Nephron (organoid): ENCODE measurements around the gene C16orf87.
"Not testable (repeated sequence)": the region's sequence is repeated elsewhere in the genome, so short reads cannot be mapped to it uniquely, and the experiment has no call there.

Experiments
- H3K27ac Mint-ChIP-seq, 3 experiments: 2 replicates each; pipeline ENCODE4 v1.8.0; 2020; ENCODE audit warnings: mixed read lengths in 3 of 3, mild to moderate bottlenecking in 2 of 3, moderate library complexity in 1 of 3
- H3K27me3 Mint-ChIP-seq: 2 replicates; pipeline ENCODE4 v1.8.0; 2021; ENCODE audit warnings: low read depth, mild to moderate bottlenecking, moderate library complexity, mixed read lengths
- H3K36me3 Mint-ChIP-seq: 2 replicates; pipeline ENCODE4 v1.8.0; 2020; ENCODE audit warnings: low read depth, mixed read lengths
- H3K4me1 Mint-ChIP-seq: 2 replicates; pipeline ENCODE4 v1.8.0; 2020; ENCODE audit warnings: mixed read lengths
- H3K4me3 Mint-ChIP-seq, 3 experiments: 2 replicates each; pipeline ENCODE4 v1.8.0; 2020; ENCODE audit warnings: mild to moderate bottlenecking in 3 of 3, mixed read lengths in 3 of 3, moderate library complexity in 2 of 3
- H3K9me3 Mint-ChIP-seq: 2 replicates; pipeline ENCODE4 v1.8.0; 2020; ENCODE audit warnings: mixed read lengths
- TF ChIP-seq, protein P1 (sequence below), 3 experiments: fragments of 200-600 bp; sonication (generic); IDR thresholded peaks; one replicate each; pipeline ENCODE4 v1.5.0; 2021; ENCODE audit warnings: antibody characterized with exemption in 3 of 3; ENCODE audit not compliant: unreplicated experiment in 3 of 3

The C16orf87 gene, protein sequence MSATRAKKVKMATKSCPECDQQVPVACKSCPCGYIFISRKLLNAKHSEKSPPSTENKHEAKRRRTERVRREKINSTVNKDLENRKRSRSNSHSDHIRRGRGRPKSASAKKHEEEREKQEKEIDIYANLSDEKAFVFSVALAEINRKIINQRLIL

DNA sequence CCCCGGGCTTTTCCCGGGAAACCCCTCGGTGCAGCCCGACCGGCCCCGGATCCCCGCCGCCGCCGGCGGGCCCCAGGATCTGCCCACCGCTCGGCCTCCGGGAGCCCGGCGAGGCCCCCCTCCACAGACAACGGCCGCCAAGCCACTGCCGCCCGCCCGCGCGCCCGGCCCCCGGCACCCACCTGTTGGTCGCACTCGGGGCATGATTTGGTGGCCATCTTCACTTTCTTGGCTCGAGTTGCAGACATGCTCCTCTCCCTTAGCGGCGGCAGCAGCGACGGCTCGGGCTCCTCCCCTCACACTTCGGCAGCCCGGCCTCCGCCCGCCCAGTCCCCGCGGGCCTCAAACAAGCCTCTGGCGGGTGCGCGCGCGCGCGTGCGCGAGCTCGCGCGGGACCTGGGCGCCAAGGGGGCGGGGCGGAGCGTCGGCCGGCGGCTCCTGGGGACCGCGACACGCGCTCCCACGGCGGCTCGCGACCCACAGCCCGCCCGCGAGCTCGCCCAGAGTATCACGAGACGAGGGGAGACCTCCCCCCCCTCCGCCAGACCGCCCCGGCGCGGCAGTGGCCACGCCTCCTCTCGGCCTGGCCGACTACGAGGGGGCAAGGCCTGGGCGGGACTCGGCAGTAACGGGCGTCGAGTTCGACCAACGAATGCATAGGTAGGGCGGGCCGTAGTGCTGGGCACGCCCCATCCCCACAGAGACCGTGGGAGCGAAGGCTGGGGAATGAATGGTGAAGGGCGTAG lies at the start of gene C16orf87:
C16orf87 (minus strand) TSS at position 279 of the 746 bp plus-strand sequence; CDS start at position 248, 31 bp downstream.
- Mint-ChIP-seq H3K4me1 (peaks cover 22% of the 10 kb centered on the region), H3K4me3 (peak within 1 kb of the TSS; percentile 91 to 99 (median 98)), H3K36me3 (no peaks in the 10 kb centered on the region), H3K27ac (peak within 1 kb of the TSS; percentile 95 to 99 (median 99)), H3K9me3 (no peaks in the 10 kb centered on the region), H3K27me3 (peaks cover 8% of the 10 kb centered on the region)
- TF ChIP-seq, protein P1, sequence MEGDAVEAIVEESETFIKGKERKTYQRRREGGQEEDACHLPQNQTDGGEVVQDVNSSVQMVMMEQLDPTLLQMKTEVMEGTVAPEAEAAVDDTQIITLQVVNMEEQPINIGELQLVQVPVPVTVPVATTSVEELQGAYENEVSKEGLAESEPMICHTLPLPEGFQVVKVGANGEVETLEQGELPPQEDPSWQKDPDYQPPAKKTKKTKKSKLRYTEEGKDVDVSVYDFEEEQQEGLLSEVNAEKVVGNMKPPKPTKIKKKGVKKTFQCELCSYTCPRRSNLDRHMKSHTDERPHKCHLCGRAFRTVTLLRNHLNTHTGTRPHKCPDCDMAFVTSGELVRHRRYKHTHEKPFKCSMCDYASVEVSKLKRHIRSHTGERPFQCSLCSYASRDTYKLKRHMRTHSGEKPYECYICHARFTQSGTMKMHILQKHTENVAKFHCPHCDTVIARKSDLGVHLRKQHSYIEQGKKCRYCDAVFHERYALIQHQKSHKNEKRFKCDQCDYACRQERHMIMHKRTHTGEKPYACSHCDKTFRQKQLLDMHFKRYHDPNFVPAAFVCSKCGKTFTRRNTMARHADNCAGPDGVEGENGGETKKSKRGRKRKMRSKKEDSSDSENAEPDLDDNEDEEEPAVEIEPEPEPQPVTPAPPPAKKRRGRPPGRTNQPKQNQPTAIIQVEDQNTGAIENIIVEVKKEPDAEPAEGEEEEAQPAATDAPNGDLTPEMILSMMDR (IDR thresholded peaks at IDR 0.05; ENCODE audit: unreplicated experiment in 3 of 3): no peak

DNA sequence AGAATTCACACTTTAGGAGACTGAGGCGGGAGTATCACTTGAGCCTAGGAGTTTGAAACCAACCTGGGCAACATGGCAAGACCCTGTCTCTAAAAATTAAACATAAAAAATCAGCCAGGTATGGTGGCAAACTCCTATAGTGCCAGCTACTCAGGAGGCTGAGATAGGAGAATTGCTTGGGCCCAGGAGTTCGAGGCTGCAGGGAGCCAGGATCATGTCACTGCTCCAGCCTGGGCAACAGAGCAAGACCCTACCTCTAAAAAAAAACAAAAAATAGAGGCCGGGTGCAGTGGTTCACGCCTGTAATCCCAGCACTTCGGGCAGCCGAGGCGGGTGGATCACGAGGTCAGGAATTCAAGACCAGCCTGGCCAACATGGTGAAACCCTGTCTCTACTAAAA lies 44.3 kb upstream of the C16orf87 start:
- Mint-ChIP-seq H3K4me3 (no peak overlapping the region), H3K9me3 (no peaks in the 10 kb centered on the region), H3K36me3 (no peaks in the 10 kb centered on the region), H3K27me3 (peaks cover 11% of the 10 kb centered on the region), H3K27ac (no peak overlapping the region), H3K4me1 (peaks cover 18% of the 10 kb centered on the region)
- TF ChIP-seq, protein P1 (IDR thresholded peaks at IDR 0.05; ENCODE audit: unreplicated experiment in 3 of 3): no peak

DNA sequence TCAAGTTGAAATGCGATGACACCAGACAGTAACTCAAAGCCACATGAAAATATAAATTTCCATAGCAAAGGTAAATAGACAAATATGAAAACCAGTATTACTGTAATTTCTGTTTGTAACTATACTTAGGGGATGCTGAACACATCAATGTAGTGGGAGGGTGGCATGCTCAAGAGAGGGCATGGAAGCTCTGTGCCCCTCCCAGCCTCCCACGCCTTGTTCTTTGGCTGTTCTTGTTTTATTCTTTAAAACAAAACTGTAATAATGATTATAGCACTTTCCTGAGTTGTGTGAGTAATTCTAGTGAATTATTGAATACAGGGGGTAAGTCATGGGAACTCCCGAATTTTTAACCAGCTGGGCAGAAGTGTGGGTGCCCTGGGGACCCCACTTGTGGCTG lies 42.2 kb upstream of the C16orf87 start:
- Mint-ChIP-seq H3K36me3 (no peaks in the 10 kb centered on the region), H3K4me3 (no peak overlapping the region), H3K27me3 (no peaks in the 10 kb centered on the region), H3K4me1 (peaks cover 24% of the 10 kb centered on the region), H3K27ac (no peak overlapping the region), H3K9me3 (no peaks in the 10 kb centered on the region)
- TF ChIP-seq, protein P1 (IDR thresholded peaks at IDR 0.05; ENCODE audit: unreplicated experiment in 3 of 3): no peak

DNA sequence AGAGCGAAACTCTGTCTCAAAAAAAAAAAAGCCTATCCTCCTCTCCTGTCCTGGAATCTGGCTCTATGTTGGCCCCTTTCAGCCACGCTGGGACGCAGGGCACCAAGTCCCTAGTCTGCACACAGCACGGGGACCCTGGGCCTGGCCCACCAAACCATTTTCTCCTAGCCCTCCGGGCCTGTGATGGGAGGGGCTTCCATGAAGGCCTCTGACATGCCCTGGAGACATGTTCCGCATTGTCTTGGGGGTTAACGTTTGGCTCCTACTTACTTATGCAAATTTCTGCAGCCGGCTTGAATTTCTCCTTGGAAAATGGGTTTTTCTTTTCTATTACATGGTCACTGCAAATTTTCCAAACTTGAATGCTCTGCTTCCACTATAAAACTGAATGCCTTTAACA lies 40.6 kb upstream of the C16orf87 start:
- Mint-ChIP-seq H3K4me1 (peaks cover 23% of the 10 kb centered on the region), H3K27me3 (no peaks in the 10 kb centered on the region), H3K36me3 (no peaks in the 10 kb centered on the region), H3K9me3 (no peaks in the 10 kb centered on the region), H3K27ac (peak overlapping the region in 2 of 3 experiments; percentile 8 to 64), H3K4me3 (no peak overlapping the region)
- TF ChIP-seq, protein P1 (IDR thresholded peaks at IDR 0.05; ENCODE audit: unreplicated experiment in 3 of 3): no peak

DNA sequence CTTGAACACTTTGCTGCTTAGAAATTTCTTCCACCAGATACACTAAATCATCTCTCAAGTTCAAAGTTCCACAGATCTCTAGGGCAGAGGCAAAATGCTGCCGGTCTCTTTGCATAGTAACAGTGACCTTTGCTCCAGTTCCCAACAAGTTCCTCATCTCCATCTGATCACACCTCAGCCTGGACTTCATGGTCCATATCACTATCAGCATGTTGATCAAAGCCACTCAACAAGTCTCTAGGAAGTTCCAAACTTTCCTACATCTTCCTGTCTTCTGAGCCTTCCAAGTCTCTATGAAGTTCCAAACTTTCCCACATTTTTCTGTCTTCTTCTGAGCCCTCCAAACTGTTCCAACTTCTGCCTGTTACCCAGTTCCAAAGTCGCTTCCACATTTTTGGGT lies 37.9 kb upstream of the C16orf87 start:
- H3K9me3 Mint-ChIP-seq, H3K27ac Mint-ChIP-seq: not testable (repeated sequence)
- peaks cover 15% of the 10 kb centered on the region for H3K4me1 Mint-ChIP-seq

DNA sequence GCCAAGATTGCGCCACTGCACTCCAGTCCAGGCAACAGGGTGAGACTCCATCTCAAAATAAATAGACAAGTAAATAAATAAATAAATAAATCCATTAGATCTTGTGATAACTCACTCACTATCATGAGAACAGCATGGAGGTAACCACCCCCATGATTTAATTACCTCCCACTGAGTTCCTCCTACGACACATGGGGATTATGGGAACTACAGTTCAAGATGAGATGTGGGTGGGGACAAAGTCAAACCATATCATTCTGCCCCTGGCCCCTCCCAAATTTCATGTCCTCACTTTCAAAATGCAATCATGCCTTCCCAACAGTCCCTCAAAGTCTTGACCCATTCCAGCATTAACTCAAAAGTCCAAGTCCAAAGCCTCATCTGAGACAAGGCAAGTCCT lies 36.5 kb upstream of the C16orf87 start:
- H3K36me3 Mint-ChIP-seq, H3K9me3 Mint-ChIP-seq, H3K4me3 Mint-ChIP-seq, H3K27ac Mint-ChIP-seq, H3K27me3 Mint-ChIP-seq: not testable (repeated sequence)
- H3K4me1 Mint-ChIP-seq: peaks cover 15% of the 10 kb centered on the region

More for the DNA sequence above, 37.9 kb upstream of the C16orf87 start:
- not testable (repeated sequence) for H3K4me3 Mint-ChIP-seq, H3K36me3 Mint-ChIP-seq, H3K27me3 Mint-ChIP-seq

DNA sequence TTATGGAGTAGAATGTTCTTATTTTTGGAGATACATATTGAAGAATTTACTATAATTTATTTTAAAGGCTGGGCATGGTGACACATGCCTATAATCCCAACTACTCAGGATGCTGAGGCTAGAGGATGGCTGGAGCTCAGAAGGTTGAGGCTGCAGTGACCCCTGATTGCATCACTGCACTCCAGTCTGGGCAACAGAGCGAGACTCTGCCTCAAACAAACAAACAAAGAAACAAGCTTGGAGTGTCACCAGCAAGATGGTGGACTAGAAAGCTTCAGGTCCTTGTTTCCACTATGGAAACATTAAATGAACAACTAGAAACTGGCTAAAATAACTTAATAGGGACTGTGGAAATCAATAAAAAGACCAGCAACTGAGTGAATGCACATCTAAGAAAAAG lies 35.3 kb upstream of the C16orf87 start:
- Mint-ChIP-seq H3K4me1 (peaks cover 6% of the 10 kb centered on the region), H3K9me3 (no peaks in the 10 kb centered on the region), H3K27ac (no peak overlapping the region), H3K27me3 (peaks cover 3% of the 10 kb centered on the region), H3K36me3 (no peaks in the 10 kb centered on the region), H3K4me3 (no peak overlapping the region)
- TF ChIP-seq, protein P1 (IDR thresholded peaks at IDR 0.05; ENCODE audit: unreplicated experiment in 3 of 3): no peak
